Fibroblast of skin of left quadriceps (primary cell): ENCODE results near the gene CLDN15.
A peak's percentile ranks its signal among the peaks of the same experiment; 100 is the strongest.
"Not testable (repeated sequence)": the region's sequence is repeated elsewhere in the genome, so short reads cannot be mapped to it uniquely, and the experiment has no call there.

Source experiments
- DNase-seq, 2 experiments: peaks; one replicate each; pipeline ENCODE4 v3.0.0-alpha.2; 2013; ENCODE audit warnings: low read depth in 2 of 2

Gene CLDN15, protein sequence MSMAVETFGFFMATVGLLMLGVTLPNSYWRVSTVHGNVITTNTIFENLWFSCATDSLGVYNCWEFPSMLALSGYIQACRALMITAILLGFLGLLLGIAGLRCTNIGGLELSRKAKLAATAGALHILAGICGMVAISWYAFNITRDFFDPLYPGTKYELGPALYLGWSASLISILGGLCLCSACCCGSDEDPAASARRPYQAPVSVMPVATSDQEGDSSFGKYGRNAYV

DNA sequence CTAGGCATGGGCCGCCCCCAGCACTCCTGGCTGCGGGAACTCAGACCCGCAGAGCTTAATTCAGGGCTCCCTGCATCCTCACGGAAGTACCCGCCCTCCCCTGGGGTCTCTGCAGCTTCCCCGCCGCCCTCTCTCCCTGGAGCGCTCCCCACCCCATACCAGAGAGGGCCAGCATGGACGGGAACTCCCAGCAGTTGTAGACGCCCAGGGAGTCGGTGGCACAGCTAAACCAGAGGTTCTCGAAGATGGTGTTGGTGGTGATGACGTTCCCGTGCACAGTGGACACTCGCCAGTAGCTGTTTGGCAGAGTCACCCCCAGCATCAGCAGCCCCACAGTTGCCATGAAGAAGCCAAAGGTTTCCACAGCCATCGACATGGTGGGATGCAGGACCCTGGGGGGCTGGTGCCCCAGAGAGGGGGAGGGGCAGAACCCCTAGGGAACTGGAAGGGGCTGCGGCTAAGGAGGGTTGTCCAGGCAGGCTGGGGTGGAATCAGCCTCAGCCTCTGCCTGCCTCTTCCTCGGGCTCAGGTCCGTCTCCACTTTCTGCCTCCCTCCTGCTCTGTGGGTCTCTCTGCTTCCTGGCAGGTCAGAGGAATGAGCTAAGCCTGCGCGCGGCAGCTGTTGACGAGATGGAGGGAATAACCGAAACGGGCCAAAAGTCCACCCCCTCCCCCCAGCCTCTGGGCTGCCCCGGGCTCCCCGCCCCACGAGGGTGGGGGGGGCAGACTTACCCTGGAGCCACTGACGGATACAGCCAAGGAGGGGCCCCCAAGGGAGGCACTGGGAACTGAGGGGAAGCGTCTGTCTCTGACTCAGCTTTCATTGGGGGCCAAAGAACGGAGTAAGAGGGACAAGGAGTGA lies at the start of gene CLDN15:
CLDN15 (minus strand) TSS at position 597 of the 862 bp plus-strand sequence; CDS start at position 376, 221 bp downstream.
- DNase-seq, result peak; percentile 28 to 37

DNA sequence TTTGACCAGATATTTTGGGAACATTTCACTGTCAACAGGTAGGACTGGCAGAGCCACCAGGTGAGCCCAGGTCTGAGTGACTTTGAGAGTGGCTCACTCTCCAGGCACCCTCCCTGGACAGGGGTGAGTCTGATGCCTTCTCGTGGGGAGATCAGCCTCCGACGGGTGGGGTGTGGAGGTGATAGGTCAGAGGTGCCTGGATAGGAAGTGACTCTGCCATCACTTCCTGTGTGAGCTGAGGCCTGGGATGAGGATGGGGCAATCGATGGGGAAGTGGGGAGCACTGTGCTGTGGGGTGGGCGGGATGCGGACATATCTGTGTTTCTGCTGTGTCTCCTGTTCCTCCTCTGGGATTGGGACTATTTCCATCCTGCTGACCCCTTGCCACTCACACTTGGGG lies 49.4 kb upstream of the CLDN15 start:
- DNase-seq, result no peak

DNA sequence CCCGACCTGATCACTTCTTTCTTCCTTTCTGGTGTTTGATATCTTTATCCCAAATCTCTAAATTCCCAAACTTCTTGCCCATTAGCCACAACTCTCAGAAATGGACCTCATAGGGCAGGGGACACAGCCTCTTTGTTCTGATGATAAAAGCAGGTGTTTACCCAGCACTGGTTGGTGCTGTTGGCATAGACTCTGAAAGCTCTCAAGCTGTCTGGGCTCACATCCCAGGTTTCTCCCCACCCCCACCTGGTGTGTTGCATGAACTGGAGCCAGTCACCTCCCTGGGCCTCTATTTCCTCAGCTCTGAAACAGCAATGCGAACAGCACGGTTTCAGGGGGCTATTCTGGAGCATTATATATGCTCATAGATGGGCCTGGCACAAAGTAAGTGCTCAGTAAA lies 48.3 kb upstream of the CLDN15 start:
- not testable (repeated sequence) for DNase-seq

DNA sequence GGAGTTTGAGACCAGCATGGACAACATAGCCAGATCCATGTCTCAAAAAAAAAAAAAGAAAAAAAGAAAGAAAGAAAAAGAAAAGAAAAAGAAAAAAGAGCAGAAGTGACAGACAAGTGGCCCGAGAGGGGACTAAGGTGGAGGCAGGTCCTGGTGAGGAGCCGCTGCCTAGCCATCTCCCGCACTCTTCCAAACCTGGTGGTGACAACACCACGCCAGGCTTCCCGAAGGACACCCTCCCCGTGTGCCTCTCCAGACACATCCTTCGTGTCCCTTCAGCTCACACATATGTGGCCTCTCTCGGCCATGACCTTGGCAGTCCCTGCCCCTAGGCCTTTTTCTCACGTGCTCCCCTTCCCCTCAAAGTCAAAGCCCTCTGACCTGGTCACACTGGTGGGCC lies 47.6 kb upstream of the CLDN15 start:
- DNase-seq, result no peak

DNA sequence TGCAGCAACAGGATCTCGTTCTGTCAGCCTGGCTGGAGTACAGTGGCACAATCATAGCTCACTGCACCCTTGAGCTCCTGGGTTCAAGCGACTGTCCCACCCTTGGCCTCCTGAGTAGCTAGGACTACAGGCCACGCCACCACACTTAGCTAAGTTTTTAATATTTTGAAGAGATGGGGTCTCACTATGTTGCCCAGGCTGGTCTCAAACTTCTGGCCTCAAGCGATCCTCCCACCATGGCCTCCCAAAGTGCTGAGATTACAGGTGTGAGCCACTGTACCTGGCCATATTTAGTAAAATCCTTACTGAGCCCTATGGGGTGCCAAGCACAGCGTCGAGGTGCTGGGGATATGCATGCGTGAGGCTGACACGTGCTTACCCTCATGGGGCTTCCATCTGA lies 43.3 kb upstream of the CLDN15 start:
- DNase-seq, result not testable (repeated sequence)

DNA sequence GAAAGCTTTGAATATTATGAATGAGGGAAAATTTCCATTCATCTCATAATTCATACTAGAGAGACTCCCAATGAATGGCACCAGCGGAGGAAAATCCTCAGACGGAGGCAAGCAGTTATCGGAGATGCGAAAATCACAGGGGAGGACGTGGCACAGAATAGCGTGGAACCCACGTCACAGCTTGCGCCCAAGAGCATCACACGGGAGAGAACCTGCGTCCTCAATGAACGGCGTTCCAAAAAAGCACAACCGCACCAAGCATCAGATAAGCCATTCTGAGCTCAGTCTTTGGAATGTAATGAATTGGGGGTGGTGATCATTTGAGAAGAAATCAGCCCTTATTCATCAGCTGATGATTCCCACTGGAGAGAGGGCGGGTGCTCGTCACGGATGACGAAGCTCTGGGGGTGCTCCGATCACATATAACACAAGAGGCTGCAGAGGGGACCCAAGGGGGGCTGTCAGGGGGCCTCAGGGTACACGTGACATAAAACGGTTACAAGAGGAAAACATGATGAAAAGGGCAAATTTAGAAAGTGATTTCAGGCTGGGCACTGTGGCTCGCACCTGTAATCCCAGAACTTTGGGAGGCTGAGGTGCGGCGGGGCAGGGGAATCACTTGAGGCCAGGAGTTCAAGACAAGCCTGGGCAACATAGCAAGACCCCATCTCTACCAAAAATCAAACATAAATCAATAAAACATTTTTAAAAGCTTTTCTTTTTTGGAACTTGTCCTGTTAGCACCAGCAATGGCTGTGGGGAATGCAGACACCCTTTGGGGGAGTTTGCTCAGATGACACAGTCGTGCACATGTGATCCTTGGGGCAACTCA lies 41.1 kb upstream of the CLDN15 start:
- no peak for DNase-seq

DNA sequence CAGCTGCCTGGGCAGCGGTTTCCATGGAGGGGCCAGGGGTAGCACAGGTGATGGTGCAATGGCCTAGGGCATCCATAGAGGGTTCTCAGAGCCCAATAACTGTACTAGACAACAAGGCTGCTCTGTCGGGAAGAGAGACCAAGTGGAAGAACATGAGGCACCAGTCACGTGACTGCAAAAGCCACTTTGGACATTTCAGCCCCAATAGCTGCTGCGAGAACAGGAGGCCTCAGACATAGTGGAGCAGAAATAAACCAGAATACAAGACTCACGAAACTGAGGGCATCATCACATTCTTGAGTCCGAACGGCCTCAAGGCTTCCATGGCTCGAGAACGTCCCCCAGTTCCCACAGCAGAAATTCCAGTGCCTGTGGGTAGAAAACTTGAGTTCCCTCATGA lies 39.6 kb upstream of the CLDN15 start:
- DNase-seq, result no peak

DNA sequence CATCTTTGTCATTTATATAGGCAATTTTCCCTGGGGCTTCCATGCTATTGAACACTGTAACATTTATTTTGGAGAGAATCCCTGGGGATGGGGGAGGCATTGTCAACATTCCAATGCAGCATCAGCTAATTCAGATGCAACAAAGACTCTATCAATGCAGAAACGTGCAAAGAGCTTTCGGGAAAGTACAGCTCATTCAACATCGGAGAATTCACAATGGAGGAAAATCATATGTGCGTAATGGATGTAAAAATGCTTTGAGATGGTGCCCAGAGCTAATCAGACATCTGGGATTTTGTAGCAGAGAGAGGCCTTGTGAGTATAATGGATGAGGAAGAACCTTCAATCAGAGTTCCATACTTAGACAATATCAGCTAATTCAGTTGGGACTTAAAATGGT lies 35.6 kb upstream of the CLDN15 start:
- no peak for DNase-seq

DNA sequence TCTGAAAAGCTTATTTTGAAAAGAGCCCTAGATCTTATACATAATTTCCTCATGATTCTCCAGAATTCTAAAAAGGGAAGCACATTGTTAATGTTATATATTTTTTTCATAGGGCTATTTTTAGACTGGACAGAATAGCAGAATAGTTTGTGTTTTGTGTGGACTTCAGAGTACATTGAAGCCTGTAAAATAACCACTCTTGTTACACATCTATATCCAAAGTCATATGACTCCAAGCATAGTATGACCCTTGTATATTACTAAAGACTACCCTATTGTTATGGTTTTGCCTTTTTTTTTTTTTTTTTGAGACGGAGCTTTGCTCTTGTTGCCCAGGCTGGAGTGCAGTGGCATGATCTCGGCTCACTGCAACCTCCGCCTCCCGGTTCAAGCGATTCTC lies 33.4 kb upstream of the CLDN15 start:
- no peak for DNase-seq

DNA sequence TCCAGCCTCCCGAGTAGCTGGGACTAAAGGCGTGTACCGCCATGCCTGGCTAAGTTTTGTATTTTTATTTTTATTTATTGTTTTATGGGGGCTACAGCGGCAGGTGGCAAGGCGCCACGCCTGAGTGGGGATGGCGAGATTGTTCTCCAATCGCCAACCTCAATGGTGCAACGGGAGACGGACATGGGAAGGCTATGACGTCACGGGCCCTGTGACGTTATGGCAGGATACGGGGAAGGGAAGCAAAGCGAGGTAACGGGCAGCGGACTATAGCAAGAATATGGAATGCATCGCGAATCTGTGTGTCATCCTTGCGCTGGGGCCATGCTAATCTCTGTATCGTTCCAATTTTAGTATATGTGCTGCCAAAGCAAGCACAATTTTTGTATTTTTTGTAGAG lies 32.1 kb upstream of the CLDN15 start:
- no peak for DNase-seq

DNA sequence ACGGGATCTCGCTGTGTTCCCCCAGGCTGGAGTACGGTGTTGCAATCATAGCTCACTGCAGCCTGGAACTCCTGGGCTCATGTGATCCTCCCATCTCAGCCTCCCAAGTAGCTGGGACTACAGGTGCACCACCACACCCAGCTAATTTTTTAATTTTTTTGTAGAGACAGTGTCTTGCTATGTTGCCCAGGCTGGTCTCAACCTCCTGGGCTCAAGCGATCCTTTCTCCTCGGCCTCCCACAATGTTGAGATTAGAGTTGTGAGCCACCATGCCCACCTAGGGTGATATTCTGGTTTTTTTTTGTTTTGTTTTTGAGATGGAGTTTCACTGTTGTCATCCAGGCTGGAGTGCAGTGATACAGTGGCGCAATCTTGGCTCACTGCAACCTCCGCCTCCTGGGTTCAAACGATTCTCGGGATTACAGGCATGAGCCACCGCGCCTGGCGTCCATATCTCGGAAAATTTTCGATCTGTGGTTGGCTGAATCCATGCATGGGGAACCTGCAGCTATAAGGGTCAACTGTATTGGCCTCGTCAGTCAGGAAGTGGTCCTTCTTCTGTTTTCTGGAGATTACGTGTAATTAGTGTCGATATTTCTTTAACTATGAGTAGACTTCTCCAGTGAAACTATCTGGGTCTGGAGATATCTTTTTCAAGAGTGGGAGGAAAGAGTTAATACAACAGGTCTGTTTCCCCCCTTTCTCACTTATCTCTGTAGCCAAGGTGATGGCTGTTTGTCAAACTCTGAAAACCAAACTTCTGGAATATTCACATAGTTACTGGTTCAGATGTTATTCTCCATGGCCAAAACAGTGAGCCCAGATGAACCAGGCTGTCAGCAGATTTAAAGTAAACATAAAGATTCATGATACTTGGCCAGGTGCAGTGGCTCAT lies 28.3 kb upstream of the CLDN15 start:
- DNase-seq, result no peak

DNA sequence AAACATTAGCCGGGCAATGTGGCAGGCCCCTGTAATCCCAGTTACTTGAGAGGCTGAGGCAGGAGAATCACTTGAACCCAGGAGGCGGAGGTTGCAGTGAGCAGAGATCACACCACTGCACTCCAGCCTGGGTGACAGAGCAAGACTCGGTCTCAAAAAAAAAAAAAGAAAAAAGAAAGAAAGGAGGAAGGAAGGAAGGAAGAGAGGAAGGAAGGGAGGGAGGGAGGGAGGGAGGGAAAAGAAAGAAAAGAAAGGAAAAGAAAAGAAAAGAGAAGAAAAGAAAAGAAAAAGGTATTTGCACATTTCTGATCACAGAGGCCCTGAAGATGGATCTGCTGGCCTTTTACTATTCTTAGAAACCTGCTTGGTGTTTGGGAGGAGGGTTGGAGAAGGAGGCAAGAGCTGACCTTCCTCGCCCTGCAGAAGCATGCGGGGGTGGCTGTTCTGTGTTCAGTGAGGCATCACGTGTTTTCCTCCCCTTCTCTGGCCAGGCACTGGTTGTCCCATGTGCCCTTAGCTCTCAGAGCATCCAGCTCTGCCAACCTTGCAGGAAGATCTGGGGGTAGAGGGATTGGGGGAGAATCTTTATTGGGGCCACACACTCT lies 26.6 kb upstream of the CLDN15 start:
- not testable (repeated sequence) for DNase-seq

DNA sequence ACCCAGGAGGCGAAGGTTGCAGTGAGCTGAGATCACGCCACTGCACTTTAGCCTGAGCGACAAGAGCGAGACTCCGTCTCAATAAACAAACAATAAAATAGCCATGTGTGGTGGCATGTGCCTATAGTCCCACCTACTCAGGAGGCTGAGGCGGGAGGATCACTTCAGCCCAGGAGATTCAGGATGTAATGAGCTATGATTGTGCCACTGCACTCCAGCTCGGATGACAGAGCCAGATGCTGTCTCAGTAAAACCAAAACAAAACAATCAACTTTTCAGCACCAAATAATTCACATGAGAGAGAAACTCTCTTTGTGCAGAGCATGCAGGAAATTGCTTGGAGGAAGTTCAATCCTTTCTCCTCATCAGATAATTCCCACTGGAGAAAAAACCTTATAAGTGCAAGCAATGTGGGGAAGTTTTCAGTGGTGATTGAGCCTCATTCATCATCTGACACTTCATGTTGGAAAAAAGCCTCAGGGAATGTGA lies 20.7 kb upstream of the CLDN15 start:
- peak; percentile 54 for DNase-seq

DNA sequence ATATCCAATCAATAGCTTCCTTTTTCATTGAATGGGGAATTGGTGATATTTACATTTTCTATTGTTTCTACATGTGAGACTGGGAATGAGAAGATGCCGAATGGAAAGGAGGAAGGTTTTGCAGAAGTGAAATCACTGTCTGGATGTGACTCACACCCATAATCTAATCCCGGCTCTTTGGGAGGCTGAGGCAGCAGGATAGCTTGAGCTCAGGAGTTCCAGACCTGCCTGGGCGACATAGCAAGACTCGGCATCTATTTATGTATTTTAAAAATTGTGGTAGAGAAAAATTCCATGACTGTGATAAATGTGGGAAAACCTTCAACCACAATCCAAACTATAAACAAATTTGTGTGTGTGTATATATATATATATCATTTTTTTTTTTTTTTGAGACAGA lies 18.2 kb upstream of the CLDN15 start:
- DNase-seq, result no peak

DNA sequence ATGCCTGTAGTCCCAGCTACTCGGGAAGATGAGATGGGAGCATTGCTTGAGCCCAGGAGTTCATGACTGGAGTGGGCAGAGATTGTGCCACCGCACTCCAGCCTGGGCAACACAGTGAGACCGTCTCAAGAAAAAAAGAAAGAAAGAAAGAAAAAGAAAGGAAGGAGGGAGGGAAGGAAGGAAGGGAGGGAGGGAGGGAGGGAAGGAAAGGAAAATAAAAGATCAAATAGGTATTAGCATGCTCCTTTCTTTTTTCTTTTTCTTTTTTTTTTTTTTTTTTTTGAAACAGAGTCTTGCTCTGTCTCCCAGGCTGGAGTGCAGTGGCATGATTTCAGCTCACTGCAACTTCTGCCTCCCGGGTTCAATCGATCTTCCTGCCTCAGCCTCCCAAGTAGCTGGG lies 15.6 kb upstream of the CLDN15 start:
- DNase-seq, result not testable (repeated sequence)

DNA sequence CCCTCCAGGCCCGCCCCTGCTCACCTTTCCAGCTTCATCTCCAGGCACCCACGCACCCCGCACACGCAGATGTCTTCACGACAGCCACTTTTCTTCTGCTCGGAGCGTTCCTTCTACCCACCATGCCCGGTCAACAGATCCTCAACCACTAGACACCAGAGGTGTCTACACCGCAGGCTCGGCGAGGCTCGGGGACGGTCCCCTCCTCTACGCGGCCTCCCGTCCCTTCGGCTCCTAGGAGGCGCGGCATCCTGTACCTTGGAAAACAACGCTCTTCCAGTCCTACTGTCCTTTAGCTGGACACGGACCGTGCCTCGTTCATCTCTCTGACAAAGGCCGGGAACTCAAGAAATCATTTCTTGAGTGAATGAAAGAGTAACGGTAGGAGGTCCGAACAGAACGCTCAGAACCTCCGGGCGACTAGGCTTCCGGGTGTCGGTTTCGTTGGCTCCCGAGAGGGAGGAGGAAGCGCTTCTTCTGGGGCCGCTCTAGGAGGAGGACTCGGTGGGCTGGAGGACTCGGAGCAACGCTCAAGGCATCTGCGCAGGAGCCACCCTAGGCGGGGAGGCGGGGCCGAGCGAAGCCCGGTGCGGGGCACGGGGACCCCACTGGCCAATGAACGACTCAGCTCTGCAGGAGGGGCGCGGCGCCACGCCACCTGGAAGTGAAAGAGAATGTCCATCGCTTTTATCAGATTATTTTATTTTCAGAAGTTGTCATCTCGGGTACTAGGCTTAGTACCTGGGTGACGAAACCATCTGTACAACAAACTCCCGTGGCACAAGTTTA lies 14.5 kb upstream of the CLDN15 start:
- peak; percentile 95 to 96 for DNase-seq

DNA sequence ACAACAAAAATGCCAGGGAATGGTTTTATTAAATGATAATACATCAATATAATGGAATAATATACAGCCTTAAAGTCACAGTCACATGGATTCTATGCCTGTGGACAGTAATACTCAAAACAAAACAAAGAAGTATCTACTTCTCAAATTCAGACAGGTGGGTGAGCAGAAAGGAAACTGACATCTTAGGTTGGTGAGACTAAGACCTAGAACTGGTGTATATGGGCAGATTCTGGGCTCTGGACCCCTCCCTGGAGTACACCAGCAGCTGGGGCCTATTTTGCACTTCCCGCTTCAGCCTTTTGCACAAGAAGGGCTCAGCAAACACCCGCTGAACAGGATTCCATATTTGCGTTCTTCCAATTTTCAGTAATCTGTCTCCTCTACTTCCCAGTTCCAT lies 12.7 kb upstream of the CLDN15 start:
- no peak for DNase-seq

DNA sequence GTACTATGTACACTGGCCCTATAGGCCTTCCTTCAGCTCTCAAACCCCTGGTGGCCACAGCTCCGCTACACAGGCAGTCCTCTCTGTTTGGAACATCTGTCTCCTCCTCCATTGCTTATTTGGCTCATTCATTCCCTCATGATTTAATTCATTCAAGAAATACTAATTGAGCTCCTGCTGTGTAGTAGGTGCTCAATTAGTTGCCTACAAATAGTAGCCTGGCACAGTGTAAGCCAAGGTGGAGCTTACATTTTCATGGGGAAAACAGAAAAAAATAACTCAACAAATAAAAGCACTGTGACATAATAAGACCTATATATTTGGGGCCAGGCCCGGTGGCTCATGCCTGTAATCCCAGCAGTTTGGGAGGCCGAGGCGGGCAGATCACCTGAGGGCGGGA lies 10.7 kb upstream of the CLDN15 start:
- DNase-seq, result no peak

DNA sequence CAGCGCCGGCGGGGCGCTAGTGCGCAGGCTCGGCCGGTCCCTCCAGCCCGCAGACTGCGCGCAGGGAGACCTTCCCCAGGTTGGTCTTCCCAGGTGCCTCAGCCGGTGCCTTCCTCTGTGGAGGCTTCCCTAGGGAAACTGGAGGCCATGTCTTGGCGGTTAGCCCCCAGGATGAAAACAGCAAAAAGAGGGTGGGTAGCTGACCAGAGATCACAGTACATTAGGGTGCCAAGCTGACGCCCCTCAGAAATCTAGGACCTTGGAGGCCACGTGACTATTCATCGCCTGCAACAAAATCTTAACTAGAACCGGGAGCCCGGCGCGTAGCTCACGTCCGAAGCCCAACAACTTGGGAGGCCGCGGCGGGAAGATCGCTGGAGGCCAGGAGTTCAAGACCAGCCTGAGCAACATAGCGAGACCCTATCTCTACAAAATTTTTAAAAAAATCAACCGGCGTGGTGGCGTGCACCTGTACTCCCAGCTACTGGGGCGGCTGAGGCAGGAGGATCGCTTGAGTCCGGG lies 7.6 kb upstream of the CLDN15 start:
- DNase-seq, result no peak
